Measurements from ENCODE around the gene ATP6V0D1.
A peak's percentile ranks its signal among the peaks of the same experiment; 100 is the strongest.

- TF ChIP-seq CTCF (conservative IDR thresholded peaks at IDR 0.05; ENCODE audit: low read depth, low read length) (0 out of 2 replicates have a peak, but pooled peaks have one; percentile 13), POLR2A (IDR thresholded peaks at IDR 0.05; ENCODE audit: low read depth, low read length) (no peak), RAD21 (IDR thresholded peaks at IDR 0.05; ENCODE audit: low read length) (no peak), SMC3 (IDR thresholded peaks at IDR 0.05; ENCODE audit: low read depth, low read length) (no peak), BHLHE40 (IDR thresholded peaks at IDR 0.05; ENCODE audit: low read depth, low read length) (no peak), CHD1 (IDR thresholded peaks at IDR 0.05; ENCODE audit: low read depth, low read length) (no peak), USF2 (IDR thresholded peaks at IDR 0.05; ENCODE audit: low read depth, low read length) (no peak), MAFK (IDR thresholded peaks at IDR 0.05; ENCODE audit: low read depth, low read length) (no peak), RFX5 (IDR thresholded peaks at IDR 0.05; ENCODE audit: low read depth, low read length) (no peak), NFE2L2 (IDR thresholded peaks at IDR 0.05; ENCODE audit: low read depth, low read length) (no peak)
Measured at GRCh38 chr16:67445913-67446907, 34.7 kb downstream of the ATP6V0D1 start.
